Lower leg skin (tissue), 3 donors: Measurements from ENCODE around the gene SASH1.

Experiments
- CTCF ChIP-seq, 3 donors: fragments of 450-650 bp; IDR thresholded peaks; one replicate each; pipeline ENCODE4 v1.5.1; 2016; ENCODE audit warnings: antibody characterized with exemption in 3 of 3, mild to moderate bottlenecking in 3 of 3, moderate library complexity in 2 of 3
- POLR2A ChIP-seq, 2 donors: fragments of 450-650 bp; IDR thresholded peaks; one replicate each; pipeline ENCODE4 v1.6.1; 2016 to 2017; ENCODE audit warnings: antibody characterized with exemption in 2 of 2, mild to moderate bottlenecking in 1 of 2, moderate library complexity in 1 of 2

DNA sequence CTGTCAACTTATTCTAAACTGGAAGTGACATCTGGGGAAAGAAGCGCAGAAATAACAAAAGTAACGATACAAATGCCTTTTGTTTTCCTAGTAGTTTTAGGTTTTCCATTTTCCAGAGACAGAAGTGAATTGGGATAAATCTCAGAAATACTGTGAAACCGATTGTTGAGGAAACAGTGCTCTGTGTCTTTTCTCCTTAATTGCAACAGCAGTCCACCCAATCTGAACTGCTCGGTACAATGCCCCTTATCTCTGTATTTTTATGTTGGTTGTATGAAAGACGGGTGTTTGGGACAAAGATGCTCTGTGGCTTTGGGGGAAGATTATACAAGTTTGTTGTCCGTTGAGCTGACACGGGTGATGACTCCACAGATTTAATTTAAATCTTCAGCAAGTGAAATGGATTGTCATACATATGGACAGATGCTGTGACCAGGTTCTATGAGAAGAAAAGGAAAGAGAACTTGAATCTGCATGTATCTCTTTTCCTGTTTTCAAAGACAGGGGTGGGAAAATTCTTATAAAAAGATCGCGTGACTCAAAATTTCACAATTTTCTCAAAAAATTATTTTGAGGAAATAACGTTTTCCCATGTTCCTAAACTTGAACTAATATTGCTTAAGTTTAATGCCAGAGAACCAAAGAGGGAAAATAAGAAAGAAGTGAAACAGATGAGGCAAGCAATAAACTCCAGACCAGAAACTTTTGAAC is 41.2 kb downstream of the SASH1 start:
- no peak for TF ChIP-seq POLR2A (IDR thresholded peaks at IDR 0.05)
- TF ChIP-seq CTCF (IDR thresholded peaks at IDR 0.05) = no peak
